Osteoblast (primary cell): ENCODE data around the gene ANKRD31. TPM values are rescaled to one million over a fixed set of nuclear protein-coding genes. Genes with fewer than 3 reads are reported as not detected.

Source experiments
- DNase-seq: peaks from one replicate; pipeline ENCODE4 v3.0.0; 2011; ENCODE audit warnings: low spot score, mixed read lengths; ENCODE audit not compliant: insufficient read length; ENCODE audit errors: missing footprints
- H2AFZ ChIP-seq: 2 replicates; pipeline ENCODE4 v1.6.0; 2011; ENCODE audit warnings: mild to moderate bottlenecking, low read length
- H3K27ac ChIP-seq: 2 replicates; pipeline ENCODE4 v1.5.1; 2011; ENCODE audit warnings: mild to moderate bottlenecking, low read depth, low read length, moderate library complexity
- H3K27me3 ChIP-seq: 2 replicates; pipeline ENCODE4 v1.6.0; 2012; ENCODE audit warnings: mild to moderate bottlenecking, control low read depth, inconsistent platforms, low read length, moderate library complexity; ENCODE audit not compliant: insufficient read depth
- H3K36me3 ChIP-seq: 2 replicates; pipeline ENCODE4 v1.5.1; 2011; ENCODE audit warnings: mild to moderate bottlenecking, low read length, control low read depth, moderate library complexity; ENCODE audit not compliant: insufficient read depth
- H3K4me1 ChIP-seq: 2 replicates; pipeline ENCODE4 v1.5.1; 2011; ENCODE audit warnings: mild to moderate bottlenecking, low read length, control low read depth, moderate library complexity; ENCODE audit not compliant: insufficient read depth
- H3K4me2 ChIP-seq: 2 replicates; pipeline ENCODE4 v1.6.0; 2011; ENCODE audit warnings: mild to moderate bottlenecking, low read length; ENCODE audit not compliant: insufficient read depth
- H3K4me3 ChIP-seq: fragments of 200-600 bp; sonication (generic); 3 replicates; pipeline ENCODE4 v1.5.1; 2012; ENCODE audit warnings: mild to moderate bottlenecking, low read length, inconsistent platforms; ENCODE audit not compliant: insufficient read depth
- H3K79me2 ChIP-seq: 2 replicates; pipeline ENCODE4 v1.6.0; 2012; ENCODE audit warnings: mild to moderate bottlenecking, low read length, control low read depth, inconsistent platforms; ENCODE audit not compliant: insufficient read depth
- H3K9me3 ChIP-seq: 2 replicates; pipeline ENCODE4 v1.5.1; 2011; ENCODE audit warnings: low read depth, low read length, control low read depth
- H4K20me1 ChIP-seq: 2 replicates; pipeline ENCODE4 v1.6.0; 2012; ENCODE audit warnings: mild to moderate bottlenecking, low read length, control low read depth; ENCODE audit not compliant: insufficient read depth
- CTCF ChIP-seq: IDR thresholded peaks from 2 replicates; pipeline ENCODE4 v1.5.1; 2011; ENCODE audit warnings: mild to moderate bottlenecking, low read depth, low read length, moderate library complexity; ENCODE audit errors: extremely low read depth
- total RNA-seq: library from RNA; depleted of rRNA; stranded (reverse); fragments of >200 nt; gene quantifications from 2 replicates; pipeline ENCODE4 v1.2.3, GENCODE V29; 2012

The ANKRD31 gene
- total RNA-seq, 1 donor = 0.36 TPM

- H3K79me2 ChIP-seq = no peaks in the 10 kb centered on the region
- H3K4me1 ChIP-seq = no peaks in the 10 kb centered on the region
- H2AFZ ChIP-seq = no peak overlapping the region
- no peak overlapping the region for H3K4me3 ChIP-seq
- H3K27ac ChIP-seq = no peak overlapping the region
- H3K4me2 ChIP-seq = no peak overlapping the region
- H3K27me3 ChIP-seq = no peaks in the 10 kb centered on the region
- no peaks in the 10 kb centered on the region for H3K36me3 ChIP-seq
- TF ChIP-seq CTCF = no peak
- H4K20me1 ChIP-seq = no peaks in the 10 kb centered on the region
- H3K9me3 ChIP-seq = no peaks in the 10 kb centered on the region
- DNase-seq = no peak
These were observed 173.7 kb downstream of the ANKRD31 start for GRCh38 chr5:75062925-75063531.

GRCh38 chr5:75059912-75060545 is 176.6 kb downstream of the ANKRD31 start:
- Histone ChIP-seq H3K9me3 (no peaks in the 10 kb centered on the region), H3K27ac (no peak overlapping the region), H3K4me2 (no peak overlapping the region), H3K36me3 (no peaks in the 10 kb centered on the region), H4K20me1 (no peaks in the 10 kb centered on the region), H3K4me3 (no peak overlapping the region), H2AFZ (no peak overlapping the region), H3K4me1 (no peaks in the 10 kb centered on the region), H3K27me3 (no peaks in the 10 kb centered on the region), H3K79me2 (no peaks in the 10 kb centered on the region)
- no peak for TF ChIP-seq CTCF
- no peak for DNase-seq

DNA sequence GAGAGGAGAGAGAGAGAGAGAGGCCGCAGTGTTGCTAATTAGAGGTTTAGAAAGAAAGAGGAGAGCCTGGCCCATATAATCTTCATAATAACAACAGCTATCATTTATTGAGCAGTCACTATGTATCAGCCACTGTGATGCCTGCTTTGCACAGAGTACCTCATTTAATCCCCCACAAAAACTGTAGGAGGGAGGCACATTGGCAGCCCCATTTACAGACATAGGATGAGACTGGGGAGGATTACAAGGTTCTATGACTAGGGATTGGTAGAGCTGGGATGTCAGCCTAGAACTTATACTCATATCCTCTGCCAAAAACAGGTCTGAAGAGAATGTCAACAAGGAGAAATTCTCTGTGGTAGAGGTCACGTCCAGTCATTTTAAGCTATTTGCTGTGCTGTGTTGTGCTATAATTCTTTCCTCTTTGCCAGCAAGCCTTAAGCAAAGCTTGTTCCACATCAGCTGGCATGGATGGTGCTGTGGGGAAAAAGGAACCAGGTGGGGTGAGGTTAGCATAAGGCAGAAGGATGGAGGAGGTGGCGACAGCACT is 177.6 kb downstream of the ANKRD31 start:
- Histone ChIP-seq H3K4me1 (peaks cover 4% of the 10 kb centered on the region), H3K27ac (no peak overlapping the region), H2AFZ (no peak overlapping the region), H3K4me3 (no peak overlapping the region), H3K9me3 (no peaks in the 10 kb centered on the region), H3K4me2 (no peak overlapping the region), H4K20me1 (no peaks in the 10 kb centered on the region), H3K36me3 (no peaks in the 10 kb centered on the region), H3K79me2 (no peaks in the 10 kb centered on the region), H3K27me3 (no peaks in the 10 kb centered on the region)
- no peak for TF ChIP-seq CTCF
- no peak for DNase-seq

DNA sequence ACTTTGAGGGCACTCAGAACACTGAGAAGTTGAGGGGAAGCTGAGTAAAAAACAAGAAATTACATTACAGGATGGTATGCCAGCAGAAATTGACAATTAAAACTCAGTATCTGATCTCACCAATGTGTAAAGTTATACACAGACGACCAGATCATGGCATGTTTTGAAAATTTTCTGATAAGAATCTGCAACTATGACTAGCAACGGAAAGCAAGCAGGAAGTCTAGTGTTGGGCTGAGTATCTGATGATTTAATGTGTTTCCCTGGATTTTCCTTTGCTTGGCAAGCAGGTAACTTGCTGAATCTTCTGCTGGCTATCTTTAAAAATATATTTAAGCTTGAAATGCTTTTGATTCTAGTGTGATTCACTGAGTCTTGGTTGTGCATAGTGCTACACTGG is 179.1 kb downstream of the ANKRD31 start:
- Histone ChIP-seq H2AFZ (no peak overlapping the region), H3K4me1 (peaks cover 7% of the 10 kb centered on the region), H3K36me3 (no peaks in the 10 kb centered on the region), H3K27me3 (no peaks in the 10 kb centered on the region), H3K4me3 (no peak overlapping the region), H4K20me1 (no peaks in the 10 kb centered on the region), H3K4me2 (no peak overlapping the region), H3K79me2 (no peaks in the 10 kb centered on the region), H3K27ac (no peak overlapping the region), H3K9me3 (no peaks in the 10 kb centered on the region)
- no peak for TF ChIP-seq CTCF
- no peak for DNase-seq
